Tibial nerve (tissue), 4 donors: Measurements from ENCODE around the gene PANX1.

ENCODE experiments used
- EP300 ChIP-seq, 2 donors: sonication (generic); formaldehyde crosslinking; IDR thresholded peaks; one replicate each; pipeline ENCODE4 v1.6.1; 2017; ENCODE audit warnings: antibody characterized with exemption in 2 of 2, mild to moderate bottlenecking in 1 of 2
- TF ChIP-seq, protein P1 (sequence below), 5 experiments: fragments of 200-600 bp in 3 of 5; fragments of 450-650 bp in 2 of 5; sonication (generic) in 3 of 5; IDR thresholded peaks; one replicate each; pipeline ENCODE4 v1.5.1; 2016 to 2019; ENCODE audit warnings: antibody characterized with exemption in 5 of 5, mild to moderate bottlenecking in 3 of 5, moderate library complexity in 2 of 5

GRCh38 chr11:94103471-94103870, 25.2 kb upstream of the PANX1 start:
- TF ChIP-seq, protein P1, sequence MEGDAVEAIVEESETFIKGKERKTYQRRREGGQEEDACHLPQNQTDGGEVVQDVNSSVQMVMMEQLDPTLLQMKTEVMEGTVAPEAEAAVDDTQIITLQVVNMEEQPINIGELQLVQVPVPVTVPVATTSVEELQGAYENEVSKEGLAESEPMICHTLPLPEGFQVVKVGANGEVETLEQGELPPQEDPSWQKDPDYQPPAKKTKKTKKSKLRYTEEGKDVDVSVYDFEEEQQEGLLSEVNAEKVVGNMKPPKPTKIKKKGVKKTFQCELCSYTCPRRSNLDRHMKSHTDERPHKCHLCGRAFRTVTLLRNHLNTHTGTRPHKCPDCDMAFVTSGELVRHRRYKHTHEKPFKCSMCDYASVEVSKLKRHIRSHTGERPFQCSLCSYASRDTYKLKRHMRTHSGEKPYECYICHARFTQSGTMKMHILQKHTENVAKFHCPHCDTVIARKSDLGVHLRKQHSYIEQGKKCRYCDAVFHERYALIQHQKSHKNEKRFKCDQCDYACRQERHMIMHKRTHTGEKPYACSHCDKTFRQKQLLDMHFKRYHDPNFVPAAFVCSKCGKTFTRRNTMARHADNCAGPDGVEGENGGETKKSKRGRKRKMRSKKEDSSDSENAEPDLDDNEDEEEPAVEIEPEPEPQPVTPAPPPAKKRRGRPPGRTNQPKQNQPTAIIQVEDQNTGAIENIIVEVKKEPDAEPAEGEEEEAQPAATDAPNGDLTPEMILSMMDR (IDR thresholded peaks at IDR 0.05), result no peak
- TF ChIP-seq EP300 (IDR thresholded peaks at IDR 0.05), result no peak
